Thymus (tissue), 11 donors: ENCODE data around the gene LUZP1. TPM values are rescaled to one million over a fixed set of nuclear protein-coding genes. Genes with fewer than 3 reads are reported as not detected.

Source experiments
- DNase-seq, 9 donors: peaks; one replicate each; pipeline ENCODE4 v3.0.0-alpha.2; 2013; ENCODE audit warnings: low spot score in 9 of 9, low read depth in 6 of 9, missing footprints in 1 of 9
- H3K27ac ChIP-seq, 2 donors: one replicate each; pipeline ENCODE4 v1.5.1; 2013; ENCODE audit warnings: control low read depth in 1 of 2, low read depth in 1 of 2, low read length in 1 of 2, mild to moderate bottlenecking in 1 of 2, moderate library complexity in 1 of 2
- H3K27me3 ChIP-seq, 2 donors: one replicate each; pipeline ENCODE4 v1.5.1; 2013; ENCODE audit warnings: low read length in 1 of 2; ENCODE audit not compliant: control insufficient read depth in 2 of 2, insufficient read depth in 1 of 2
- H3K36me3 ChIP-seq, 2 donors: one replicate each; pipeline ENCODE4 v1.5.1; 2013; ENCODE audit warnings: low read length in 1 of 2, mild to moderate bottlenecking in 1 of 2, moderate library complexity in 1 of 2; ENCODE audit not compliant: control insufficient read depth in 2 of 2, insufficient read depth in 2 of 2
- H3K4me1 ChIP-seq, 2 donors: one replicate each; pipeline ENCODE4 v1.5.1; 2013; ENCODE audit warnings: low read length in 2 of 2; ENCODE audit not compliant: control insufficient read depth in 2 of 2, insufficient read depth in 2 of 2
- H3K4me3 ChIP-seq, 2 donors: one replicate each; pipeline ENCODE4 v1.5.1; 2013; ENCODE audit warnings: low read length in 2 of 2, control low read depth in 1 of 2, mild to moderate bottlenecking in 1 of 2
- H3K9me3 ChIP-seq, 2 donors: one replicate each; pipeline ENCODE4 v1.5.1; 2013; ENCODE audit warnings: low read length in 1 of 2, mild to moderate bottlenecking in 1 of 2; ENCODE audit not compliant: control insufficient read depth in 2 of 2, insufficient read depth in 1 of 2
- WGBS: extraction: QIAGEN DNeasy Blood & Tissue Kit; methylation state at CpG from one replicate; pipeline ENCODE4 v1.1.7; 2013; 5-methylcytosine and 5-hydroxymethylcytosine counted together
- polyA plus RNA-seq: library from polyadenylated mRNA; stranded (reverse); fragments of 200-250 nt; gene quantifications from one replicate; pipeline ENCODE4 v1.2.3, GENCODE V29; 2013
- total RNA-seq: library from RNA; stranded (reverse); fragments of 120-200 nt; gene quantifications from one replicate; pipeline ENCODE4 v1.2.4, GENCODE V29; 2013
- donor health status: healthy.

LUZP1 gene
- total and polyA plus RNA-seq, 2 donors = 5.5 to 9.3 TPM

GRCh38 chr1:23092447-23092846 lies 76.2 kb downstream of the LUZP1 start:
- no peak for DNase-seq
- Histone ChIP-seq H3K4me1 (no peaks in the 10 kb centered on the region), H3K36me3 (peaks cover 47 to 52% of the 10 kb centered on the region in 2 donors), H3K27me3 (no peaks in the 10 kb centered on the region), H3K4me3 (no peak overlapping the region), H3K9me3 (no peaks in the 10 kb centered on the region), H3K27ac (no peak overlapping the region)
- 88% methylated on average over 12 of the region's 12 CpGs for WGBS

- 97% methylated on average over 7 of the region's 7 CpGs for WGBS
- Histone ChIP-seq H3K4me1 (no peaks in the 10 kb centered on the region), H3K4me3 (no peak overlapping the region), H3K36me3 (peaks cover 56 to 61% of the 10 kb centered on the region in 2 donors), H3K27me3 (no peaks in the 10 kb centered on the region), H3K27ac (no peak overlapping the region), H3K9me3 (no peaks in the 10 kb centered on the region)
- no peak for DNase-seq
These were observed 77.1 kb downstream of the LUZP1 start for GRCh38 chr1:23091545-23091944.

- H3K36me3 ChIP-seq = peaks cover 65 to 74% of the 10 kb centered on the region in 2 donors
- H3K27me3 ChIP-seq = no peaks in the 10 kb centered on the region
- 99% methylated on average over 1 of the region's 1 CpG for WGBS
These were observed 78.6 kb downstream of the LUZP1 start for GRCh38 chr1:23090056-23090455.

GRCh38 chr1:23088027-23088426 lies 80.6 kb downstream of the LUZP1 start:
- Histone ChIP-seq H3K9me3 (no peaks in the 10 kb centered on the region), H3K36me3 (peaks cover 69 to 81% of the 10 kb centered on the region in 2 donors), H3K27me3 (no peaks in the 10 kb centered on the region), H3K27ac (no peak overlapping the region), H3K4me1 (no peaks in the 10 kb centered on the region), H3K4me3 (no peak overlapping the region)
- no peak for DNase-seq
- WGBS = 97% methylated on average over 2 of the region's 2 CpGs

More at GRCh38 chr1:23090056-23090455, 78.6 kb downstream of the LUZP1 start:
- no peak overlapping the region for H3K27ac ChIP-seq
- no peak overlapping the region for H3K4me3 ChIP-seq
- DNase-seq = no peak
- H3K4me1 ChIP-seq = no peaks in the 10 kb centered on the region
- no peaks in the 10 kb centered on the region for H3K9me3 ChIP-seq

- H3K27me3 ChIP-seq = no peaks in the 10 kb centered on the region
- no peak for DNase-seq
- H3K27ac ChIP-seq = no peak overlapping the region
- 89% methylated on average over 3 of the region's 3 CpGs for WGBS
- H3K4me1 ChIP-seq = no peaks in the 10 kb centered on the region
- no peak overlapping the region for H3K4me3 ChIP-seq
- no peaks in the 10 kb centered on the region for H3K9me3 ChIP-seq
- H3K36me3 ChIP-seq = peaks cover 72 to 85% of the 10 kb centered on the region in 2 donors
These were observed 83.0 kb downstream of the LUZP1 start for GRCh38 chr1:23085696-23086095.

- H3K27me3 ChIP-seq = no peaks in the 10 kb centered on the region
- no peaks in the 10 kb centered on the region for H3K9me3 ChIP-seq
- DNase-seq = no peak
- H3K27ac ChIP-seq = no peak overlapping the region
- no peak overlapping the region for H3K4me3 ChIP-seq
- no peaks in the 10 kb centered on the region for H3K4me1 ChIP-seq
- WGBS = 98% methylated on average over 8 of the region's 8 CpGs
- H3K36me3 ChIP-seq = peaks cover 79 to 85% of the 10 kb centered on the region in 2 donors
These were observed 83.8 kb downstream of the LUZP1 start for GRCh38 chr1:23084880-23085279.

GRCh38 chr1:23083714-23084480 lies 84.8 kb downstream of the LUZP1 start:
- no peak for DNase-seq
- peaks cover 86 to 94% of the 10 kb centered on the region in 2 donors for H3K36me3 ChIP-seq
- no peaks in the 10 kb centered on the region for H3K4me1 ChIP-seq
- H3K27me3 ChIP-seq = no peaks in the 10 kb centered on the region
- 98% methylated on average over 5 of the region's 5 CpGs for WGBS
- no peak overlapping the region for H3K27ac ChIP-seq
- no peak overlapping the region for H3K4me3 ChIP-seq
- no peaks in the 10 kb centered on the region for H3K9me3 ChIP-seq

- Histone ChIP-seq H3K36me3 (peaks cover 83 to 94% of the 10 kb centered on the region in 2 donors), H3K9me3 (no peaks in the 10 kb centered on the region), H3K4me1 (no peaks in the 10 kb centered on the region), H3K27me3 (no peaks in the 10 kb centered on the region), H3K4me3 (no peak overlapping the region), H3K27ac (no peak overlapping the region)
- WGBS = 98% methylated on average over 3 of the region's 3 CpGs
- no peak for DNase-seq
These were observed 87.3 kb downstream of the LUZP1 start for GRCh38 chr1:23081376-23081775.

GRCh38 chr1:23080885-23081284 lies 87.8 kb downstream of the LUZP1 start:
- no peak overlapping the region for H3K4me3 ChIP-seq
- WGBS = 98% methylated on average over 3 of the region's 3 CpGs
- H3K4me1 ChIP-seq = no peaks in the 10 kb centered on the region
- no peak overlapping the region for H3K27ac ChIP-seq
- H3K9me3 ChIP-seq = no peaks in the 10 kb centered on the region
- DNase-seq = no peak
- H3K27me3 ChIP-seq = no peaks in the 10 kb centered on the region
- H3K36me3 ChIP-seq = peaks cover 80 to 92% of the 10 kb centered on the region in 2 donors
